ENCODE measurements around the gene NAXE.

DNA sequence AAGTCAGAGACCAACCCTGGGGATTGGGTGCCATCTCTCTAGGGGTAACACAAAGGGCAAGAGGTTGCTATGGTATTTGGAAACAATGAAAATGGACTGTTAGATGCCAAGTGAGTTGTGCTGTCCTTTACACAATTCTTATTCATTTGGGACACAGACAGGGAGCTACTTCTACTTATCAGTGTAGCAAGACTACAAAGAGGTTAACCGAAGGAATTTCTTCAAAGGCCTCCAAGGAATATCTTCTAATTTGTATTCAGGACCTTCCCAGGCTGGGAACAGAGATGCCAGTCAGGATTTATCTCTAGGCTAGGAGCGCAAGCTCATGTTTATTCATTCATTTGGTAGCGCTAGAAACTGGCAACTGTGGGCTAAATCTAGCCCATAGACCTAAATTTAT lies 2.6 kb downstream of the NAXE start:
- TF ChIP-seq, protein P1, sequence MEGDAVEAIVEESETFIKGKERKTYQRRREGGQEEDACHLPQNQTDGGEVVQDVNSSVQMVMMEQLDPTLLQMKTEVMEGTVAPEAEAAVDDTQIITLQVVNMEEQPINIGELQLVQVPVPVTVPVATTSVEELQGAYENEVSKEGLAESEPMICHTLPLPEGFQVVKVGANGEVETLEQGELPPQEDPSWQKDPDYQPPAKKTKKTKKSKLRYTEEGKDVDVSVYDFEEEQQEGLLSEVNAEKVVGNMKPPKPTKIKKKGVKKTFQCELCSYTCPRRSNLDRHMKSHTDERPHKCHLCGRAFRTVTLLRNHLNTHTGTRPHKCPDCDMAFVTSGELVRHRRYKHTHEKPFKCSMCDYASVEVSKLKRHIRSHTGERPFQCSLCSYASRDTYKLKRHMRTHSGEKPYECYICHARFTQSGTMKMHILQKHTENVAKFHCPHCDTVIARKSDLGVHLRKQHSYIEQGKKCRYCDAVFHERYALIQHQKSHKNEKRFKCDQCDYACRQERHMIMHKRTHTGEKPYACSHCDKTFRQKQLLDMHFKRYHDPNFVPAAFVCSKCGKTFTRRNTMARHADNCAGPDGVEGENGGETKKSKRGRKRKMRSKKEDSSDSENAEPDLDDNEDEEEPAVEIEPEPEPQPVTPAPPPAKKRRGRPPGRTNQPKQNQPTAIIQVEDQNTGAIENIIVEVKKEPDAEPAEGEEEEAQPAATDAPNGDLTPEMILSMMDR (IDR thresholded peaks at IDR 0.05): no peak
- TF ChIP-seq ZFX (IDR thresholded peaks at IDR 0.05; ENCODE audit: borderline replicate concordance): no peak

Measured in 22Rv1 (cell line).